Measurements from ENCODE around the gene SOBP. TPM values are rescaled to one million over a fixed set of nuclear protein-coding genes. Genes with fewer than 3 reads are reported as not detected.

Gene SOBP
- total and polyA plus RNA-seq, 9 donors, result 8.7 to 31.3 (median 25.8) TPM

DNA sequence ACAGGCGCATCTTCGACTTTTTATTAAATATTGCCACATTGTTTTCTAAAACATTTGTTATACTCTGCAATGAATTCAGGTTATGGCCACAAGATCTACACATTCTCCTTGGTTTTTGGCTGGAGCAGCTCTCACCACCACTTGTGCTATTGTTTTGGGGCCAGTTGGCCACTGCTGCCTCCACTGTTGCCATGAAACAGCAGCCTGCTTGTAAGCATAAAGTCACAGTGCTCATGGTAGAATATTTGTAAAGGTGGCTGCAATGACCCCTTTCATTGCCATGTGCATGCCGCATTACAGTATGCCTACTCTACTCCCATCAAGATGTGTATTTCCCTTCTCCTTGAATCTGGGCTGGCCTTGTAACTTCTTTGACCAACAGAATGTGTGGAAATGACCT, 192.8 kb downstream of the SOBP start:
- TF ChIP-seq POLR2A (IDR thresholded peaks at IDR 0.05) (no peak), CTCF (IDR thresholded peaks at IDR 0.05) (no peak), EP300 (IDR thresholded peaks at IDR 0.05) (no peak)
- no peak for DNase-seq
- Histone ChIP-seq H3K27me3 (no peaks in the 10 kb centered on the region), H3K36me3 (no peaks in the 10 kb centered on the region), H3K9me3 (no peaks in the 10 kb centered on the region), H3K27ac (no peak overlapping the region), H3K4me1 (ENCODE audit: insufficient read depth) (peaks cover 1% of the 10 kb centered on the region), H3K4me3 (no peak overlapping the region)
- intact Hi-C loops (cut with DNase I), result no loop called here
- 95 to 99% (median 96%) methylated on average over 3 of the region's 3 CpGs for WGBS, 3 donors

- H3K36me3 ChIP-seq, result no peaks in the 10 kb centered on the region
- peaks cover 1% of the 10 kb centered on the region for H3K4me1 ChIP-seq (ENCODE audit: insufficient read depth)
- intact Hi-C loops (cut with DNase I), result no loop called here
- no peak for DNase-seq
- no peaks in the 10 kb centered on the region for H3K9me3 ChIP-seq
- no peak overlapping the region for H3K4me3 ChIP-seq
- TF ChIP-seq EP300 (IDR thresholded peaks at IDR 0.05), result no peak
- no peak for TF ChIP-seq POLR2A (IDR thresholded peaks at IDR 0.05)
- TF ChIP-seq CTCF (IDR thresholded peaks at IDR 0.05), result no peak
- WGBS, 3 donors, result 95 to 100% (median 95%) methylated on average over 2 of the region's 2 CpGs
- no peak overlapping the region for H3K27ac ChIP-seq
- no peaks in the 10 kb centered on the region for H3K27me3 ChIP-seq
Measured at GRCh38 chr6:107683183-107683582, 193.3 kb downstream of the SOBP start.

DNA sequence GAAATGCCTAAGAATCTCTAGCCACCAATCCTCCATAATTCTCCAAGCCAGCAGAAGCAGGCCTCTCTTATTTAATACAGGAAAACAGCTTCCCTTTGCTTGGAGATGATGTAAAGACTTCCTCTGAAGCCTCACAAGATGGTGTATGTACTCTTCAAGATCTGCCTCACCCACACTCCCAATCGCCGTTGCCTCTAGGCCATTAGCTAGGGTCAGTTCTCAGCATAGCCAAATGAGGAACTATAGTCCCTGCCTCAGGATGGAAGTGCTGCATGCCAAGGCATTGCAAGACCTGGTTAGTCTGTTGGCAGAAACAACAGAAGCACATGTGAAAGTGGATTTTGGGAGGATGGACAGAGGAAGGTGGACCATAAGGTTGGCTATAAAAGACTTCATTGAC, 195.1 kb downstream of the SOBP start:
- H3K4me1 ChIP-seq (ENCODE audit: insufficient read depth), result peaks cover 5% of the 10 kb centered on the region
- no peak for TF ChIP-seq CTCF (IDR thresholded peaks at IDR 0.05)
- H3K36me3 ChIP-seq, result no peaks in the 10 kb centered on the region
- no peaks in the 10 kb centered on the region for H3K27me3 ChIP-seq
- no peak overlapping the region for H3K27ac ChIP-seq
- no peaks in the 10 kb centered on the region for H3K9me3 ChIP-seq
- H3K4me3 ChIP-seq, result no peak overlapping the region
- DNase-seq, result no peak
- WGBS, 3 donors, result 91 to 93% (median 92%) methylated on average over 2 of the region's 2 CpGs
- intact Hi-C loops (cut with DNase I), result no loop called here

DNA sequence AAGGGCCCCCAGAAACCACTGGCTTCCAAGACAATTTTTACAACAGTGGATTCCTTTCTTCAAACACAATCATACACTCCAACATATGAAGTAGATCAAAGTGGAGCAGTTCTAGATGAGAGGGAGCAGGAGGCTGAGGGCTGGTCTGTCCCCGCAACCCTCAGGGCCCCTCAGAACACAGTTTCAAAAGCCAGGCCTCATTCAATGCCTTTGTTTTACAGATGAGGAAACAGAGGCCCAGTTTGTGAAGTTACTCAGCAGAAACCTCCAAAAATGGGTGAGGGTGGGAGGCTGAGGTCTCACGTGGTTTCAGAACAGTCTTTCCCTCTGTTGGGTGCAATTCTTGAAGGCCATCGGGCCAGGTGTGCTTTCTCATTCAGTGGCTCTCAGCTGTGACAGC, 199.3 kb downstream of the SOBP start:
- H3K36me3 ChIP-seq, result no peaks in the 10 kb centered on the region
- H3K27ac ChIP-seq, result no peak overlapping the region
- no peak for DNase-seq
- intact Hi-C loops (cut with DNase I), result no loop called here
- no peaks in the 10 kb centered on the region for H3K9me3 ChIP-seq
- peaks cover 10% of the 10 kb centered on the region for H3K4me1 ChIP-seq (ENCODE audit: insufficient read depth)
- TF ChIP-seq EP300 (IDR thresholded peaks at IDR 0.05) (no peak), CTCF (IDR thresholded peaks at IDR 0.05) (no peak), POLR2A (IDR thresholded peaks at IDR 0.05) (no peak)
- WGBS, 3 donors, result 86 to 97% (median 89%) methylated on average over 3 of the region's 3 CpGs
- no peak overlapping the region for H3K4me3 ChIP-seq
- H3K27me3 ChIP-seq, result no peaks in the 10 kb centered on the region
